HepG2 (cell line): ENCODE measurements around the gene PCDHB11. TPM values are rescaled to one million over a fixed set of nuclear protein-coding genes. Genes with fewer than 3 reads are reported as not detected.

Experiments
- ATAC-seq: fragments of 200-7000 bp; cut with Tn5 transposase; 3 replicates; pipeline ENCODE4 v1.9.1; 2020; ENCODE audit warnings: mild to moderate bottlenecking, moderate library complexity
- BruUV-seq: library from RNA; stranded (reverse); fragments of 400-500 nt; replicated peaks from 2 replicates; lab custom pipeline; 2021; lab: Mats Ljungman, UMichigan
- CTCF ChIA-PET: fragments of 300-600 bp; formaldehyde crosslinking; extraction: SDS; loops from one replicate; lab custom pipeline; 2021; ENCODE audit warnings: low total read pairs, inconsistent platforms, low intra/inter-chr PET ratio; lab: Yijun Ruan, JAX
- POLR2A ChIA-PET: fragments of 350-600 bp; sonication (Branson Sonifier 250); formaldehyde crosslinking; loops from one replicate; lab custom pipeline; 2020; ENCODE audit warnings: antibody characterized with exemption, inconsistent platforms; lab: Yijun Ruan, JAX
- DNase-seq: peaks from one replicate; pipeline ENCODE4 v3.0.0-alpha.2; 2015; ENCODE audit warnings: low spot score
- FAIRE-seq: peaks from 3 replicates; lab custom pipeline; 2011; peaks lifted over from hg19 to GRCh38; lab: Jason Lieb, UNC
- H2AFZ ChIP-seq: one replicate; pipeline ENCODE4 v1.6.1; 2011; ENCODE audit warnings: low read length, inconsistent platforms
- H3K27ac ChIP-seq: fragments of 300-600 bp; 3 replicates; pipeline ENCODE4 v1.8.0; 2011; ENCODE audit warnings: mixed run types, mild to moderate bottlenecking, mixed read lengths, low read length, inconsistent platforms; ENCODE audit not compliant: insufficient read depth; ENCODE audit errors: extremely low read length
- H3K27me3 ChIP-seq, 2 experiments: fragments of 200-600 bp in 1 of 2; 2 replicates in 1 of 2; 3 replicates in 1 of 2; pipeline versions ENCODE4 v1.6.0 to v1.8.0; 2011; ENCODE audit warnings: low read length in 2 of 2, mild to moderate bottlenecking in 2 of 2, moderate library complexity in 2 of 2, inconsistent platforms in 1 of 2; ENCODE audit not compliant: insufficient read depth in 2 of 2, control insufficient read depth in 1 of 2
- H3K36me3 ChIP-seq, 2 experiments: fragments of 200-600 bp in 1 of 2; replicated peaks in 1 of 2; 2 replicates in 1 of 2; 3 replicates in 1 of 2; pipeline versions ENCODE4 v1.5.1 to v1.8.0; 2011; ENCODE audit warnings: low read length in 2 of 2, inconsistent platforms in 1 of 2; ENCODE audit not compliant: insufficient read depth in 2 of 2, control insufficient read depth in 1 of 2
- H3K4me1 ChIP-seq: 2 replicates; pipeline ENCODE4 v1.5.1; 2012; ENCODE audit warnings: low read length, inconsistent platforms; ENCODE audit not compliant: insufficient read depth
- H3K4me2 ChIP-seq: 2 replicates; pipeline ENCODE4 v1.6.0; 2011; ENCODE audit warnings: low read depth, low read length, inconsistent platforms
- H3K4me3 ChIP-seq, 3 experiments: fragments of 200-600 bp in 1 of 3; sonication (generic), shearing (Covaris generic) in 1 of 3; replicated peaks in 1 of 3; 2 replicates each; pipeline ENCODE4 v1.5.1; 2011 to 2016; ENCODE audit warnings: low read length in 3 of 3, inconsistent platforms in 2 of 3, low read depth in 2 of 3, mild to moderate bottlenecking in 2 of 3, control low read depth in 1 of 3, mixed read lengths in 1 of 3; ENCODE audit not compliant: insufficient read depth in 1 of 3
- H3K79me2 ChIP-seq: one replicate; pipeline ENCODE4 v1.6.1; 2011; ENCODE audit warnings: low read length, inconsistent platforms; ENCODE audit not compliant: insufficient read depth
- H3K9ac ChIP-seq: 2 replicates; pipeline ENCODE4 v1.6.0; 2011; ENCODE audit warnings: mild to moderate bottlenecking, low read depth, low read length, inconsistent platforms; ENCODE audit not compliant: insufficient read depth
- H3K9me3 ChIP-seq: 2 replicates; pipeline ENCODE4 v1.5.1; 2012; ENCODE audit warnings: mild to moderate bottlenecking, low read length
- H4K20me1 ChIP-seq: 2 replicates; pipeline ENCODE4 v1.6.0; 2011; ENCODE audit warnings: inconsistent platforms, mild to moderate bottlenecking, low read length, moderate library complexity; ENCODE audit not compliant: insufficient read depth
- ISL2 ChIP-seq: sonication (generic); formaldehyde crosslinking; IDR thresholded peaks from 2 replicates; pipeline ENCODE4 v1.5.0; 2020; ENCODE audit warnings: missing genetic modification reagents
- THAP7 ChIP-seq: sonication (generic); formaldehyde crosslinking; IDR thresholded peaks from 2 replicates; pipeline ENCODE4 v1.8.1; 2023; ENCODE audit warnings: mild to moderate bottlenecking, missing genetic modification reagents
- ZNF101 ChIP-seq: sonication (generic); formaldehyde crosslinking; IDR thresholded peaks from 2 replicates; pipeline ENCODE4 v1.4.0; 2020; ENCODE audit warnings: mild to moderate bottlenecking, low read depth, missing genetic modification reagents, borderline replicate concordance
- WGBS: methylation state at CpG from one replicate; pipeline ENCODE4 v1.1.6; 2017; ENCODE audit warnings: low lambda C conversion rate; 5-methylcytosine and 5-hydroxymethylcytosine counted together
- in situ Hi-C: cut with HindIII; loops from 2 replicates; pipeline ENCODE4 v1.10.0; 2017; ENCODE audit warnings: low pct_unique_long_range_greater_than_20kb; ENCODE audit not compliant: extremely low pct_ligation_motif_present
- intact Hi-C: fragments of 100-400 bp; cut with micrococcal nuclease; formaldehyde crosslinking; loops from one replicate; pipeline ENCODE4 v1.10.0; 2022; ENCODE audit not compliant: unreplicated experiment
- polyA plus RNA-seq, 8 experiments: library from polyadenylated mRNA; depleted of rRNA in 3 of 8; stranded (reverse) in 7 of 8; unstranded in 1 of 8; fragments of >200 nt; fragmentation: Illumina TruSeq in 4 of 8; extraction: Trizol in 4 of 8; gene quantifications; 2 replicates each; pipeline versions ENCODE4 v1.2.1 to v1.2.3, GENCODE V29; 2011 to 2016; ENCODE audit warnings: low read depth in 4 of 8, missing spikeins in 1 of 8, mixed read lengths in 1 of 8; ENCODE audit not compliant: insufficient read depth in 1 of 8
- total RNA-seq, 5 experiments: library from RNA; depleted of rRNA; stranded (reverse); fragments of >200 nt; fragmentation: Illumina TruSeq; extraction: Trizol; gene quantifications; 2 replicates each; pipeline ENCODE4 v1.2.3, GENCODE V29; 2016; ENCODE audit warnings: low read depth in 1 of 5
- TF ChIP-seq, protein P1 (sequence below), 2 experiments: sonication (generic) in 1 of 2; formaldehyde crosslinking in 1 of 2; IDR thresholded peaks; 2 replicates each; pipeline versions ENCODE4 v1.4.0 to v1.6.1; 2018 to 2020; ENCODE audit warnings: missing genetic modification reagents in 2 of 2, borderline replicate concordance in 1 of 2, low read depth in 1 of 2, mild to moderate bottlenecking in 1 of 2, missing biosample characterization in 1 of 2
- TF ChIP-seq, protein P2 (sequence below): sonication (generic); formaldehyde crosslinking; IDR thresholded peaks from 2 replicates; pipeline ENCODE4 v1.5.1; 2020; ENCODE audit warnings: mild to moderate bottlenecking, missing genetic modification reagents, moderate library complexity

Gene PCDHB11
- total and polyA plus RNA-seq, 2 of the 13 experiments (the other 11 are each of a cell fraction or from before 2014, with no cell fraction given) = 0.07 TPM; not detected in 1

DNA sequence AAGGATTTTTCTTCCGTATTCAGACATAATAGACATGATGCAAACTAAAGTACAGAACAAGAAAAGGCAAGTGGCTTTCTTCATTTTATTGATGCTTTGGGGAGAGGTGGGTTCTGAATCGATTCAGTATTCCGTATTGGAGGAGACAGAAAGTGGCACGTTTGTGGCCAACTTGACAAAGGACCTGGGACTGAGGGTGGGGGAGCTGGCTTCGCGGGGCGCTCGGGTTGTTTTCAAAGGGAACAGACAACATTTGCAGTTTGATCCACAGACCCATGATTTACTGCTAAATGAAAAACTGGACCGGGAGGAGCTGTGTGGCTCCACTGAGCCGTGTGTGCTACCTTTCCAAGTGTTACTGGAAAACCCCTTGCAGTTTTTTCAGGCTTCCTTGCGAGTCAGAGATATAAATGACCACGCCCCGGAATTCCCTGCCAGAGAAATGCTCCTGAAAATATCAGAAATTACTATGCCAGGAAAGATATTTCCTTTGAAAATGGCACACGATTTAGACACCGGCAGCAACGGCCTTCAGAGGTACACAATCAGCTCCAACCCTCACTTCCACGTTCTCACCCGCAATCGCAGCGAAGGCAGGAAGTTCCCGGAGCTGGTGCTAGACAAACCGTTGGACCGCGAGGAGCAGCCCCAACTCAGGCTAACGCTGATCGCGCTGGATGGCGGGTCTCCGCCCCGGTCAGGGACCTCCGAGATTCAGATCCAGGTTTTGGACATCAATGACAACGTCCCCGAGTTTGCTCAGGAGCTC is 49.0 kb upstream of the PCDHB11 start:
- no peak overlapping the region for H3K9ac ChIP-seq
- no peak overlapping the region for H3K27ac ChIP-seq
- peaks cover 0 to 10% of the 10 kb centered on the region in 2 experiments; a peak in 1 of 5 replicates for H3K27me3 ChIP-seq
- ChIA-PET POLR2A (no interaction called here), CTCF (interaction anchor here (1.2 kb wide), 1 partner anchor 414 kb away, joined by 3 read pairs; no protein-coding TSS in a partner anchor)
- peak overlapping the region in 2 of 3 experiments; percentile 18 to 47; a peak in 2 of 6 replicates for H3K4me3 ChIP-seq
- intact Hi-C loops (loop anchor here (2.0 kb wide), 1 partner anchor 66 kb away; no protein-coding TSS in a partner anchor), in situ Hi-C loops (no loop called here)
- peaks cover 7% of the 10 kb centered on the region; the same call in 1 of the 2 replicates for H3K4me1 ChIP-seq
- BruUV-seq = no TSS peak
- 32% methylated on average over 20 of the region's 33 CpGs for WGBS
- TF ChIP-seq, protein P1, sequence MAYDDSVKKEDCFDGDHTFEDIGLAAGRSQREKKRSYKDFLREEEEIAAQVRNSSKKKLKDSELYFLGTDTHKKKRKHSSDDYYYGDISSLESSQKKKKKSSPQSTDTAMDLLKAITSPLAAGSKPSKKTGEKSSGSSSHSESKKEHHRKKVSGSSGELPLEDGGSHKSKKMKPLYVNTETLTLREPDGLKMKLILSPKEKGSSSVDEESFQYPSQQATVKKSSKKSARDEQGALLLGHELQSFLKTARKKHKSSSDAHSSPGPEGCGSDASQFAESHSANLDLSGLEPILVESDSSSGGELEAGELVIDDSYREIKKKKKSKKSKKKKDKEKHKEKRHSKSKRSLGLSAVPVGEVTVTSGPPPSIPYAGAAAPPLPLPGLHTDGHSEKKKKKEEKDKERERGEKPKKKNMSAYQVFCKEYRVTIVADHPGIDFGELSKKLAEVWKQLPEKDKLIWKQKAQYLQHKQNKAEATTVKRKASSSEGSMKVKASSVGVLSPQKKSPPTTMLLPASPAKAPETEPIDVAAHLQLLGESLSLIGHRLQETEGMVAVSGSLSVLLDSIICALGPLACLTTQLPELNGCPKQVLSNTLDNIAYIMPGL (CRISPR knock-in tag; IDR thresholded peaks at IDR 0.05; ENCODE audit: borderline replicate concordance in 1 of 2, low read depth in 1 of 2) = peak in 1 of 2 experiments; percentile 9; a peak in 1 of 4 replicates
- TF ChIP-seq THAP7 (CRISPR knock-in tag) (no peak), ZNF101 (no peak), ISL2 (0 out of 2 replicates have a peak, but pooled peaks have one; percentile 9)
- TF ChIP-seq, protein P2, sequence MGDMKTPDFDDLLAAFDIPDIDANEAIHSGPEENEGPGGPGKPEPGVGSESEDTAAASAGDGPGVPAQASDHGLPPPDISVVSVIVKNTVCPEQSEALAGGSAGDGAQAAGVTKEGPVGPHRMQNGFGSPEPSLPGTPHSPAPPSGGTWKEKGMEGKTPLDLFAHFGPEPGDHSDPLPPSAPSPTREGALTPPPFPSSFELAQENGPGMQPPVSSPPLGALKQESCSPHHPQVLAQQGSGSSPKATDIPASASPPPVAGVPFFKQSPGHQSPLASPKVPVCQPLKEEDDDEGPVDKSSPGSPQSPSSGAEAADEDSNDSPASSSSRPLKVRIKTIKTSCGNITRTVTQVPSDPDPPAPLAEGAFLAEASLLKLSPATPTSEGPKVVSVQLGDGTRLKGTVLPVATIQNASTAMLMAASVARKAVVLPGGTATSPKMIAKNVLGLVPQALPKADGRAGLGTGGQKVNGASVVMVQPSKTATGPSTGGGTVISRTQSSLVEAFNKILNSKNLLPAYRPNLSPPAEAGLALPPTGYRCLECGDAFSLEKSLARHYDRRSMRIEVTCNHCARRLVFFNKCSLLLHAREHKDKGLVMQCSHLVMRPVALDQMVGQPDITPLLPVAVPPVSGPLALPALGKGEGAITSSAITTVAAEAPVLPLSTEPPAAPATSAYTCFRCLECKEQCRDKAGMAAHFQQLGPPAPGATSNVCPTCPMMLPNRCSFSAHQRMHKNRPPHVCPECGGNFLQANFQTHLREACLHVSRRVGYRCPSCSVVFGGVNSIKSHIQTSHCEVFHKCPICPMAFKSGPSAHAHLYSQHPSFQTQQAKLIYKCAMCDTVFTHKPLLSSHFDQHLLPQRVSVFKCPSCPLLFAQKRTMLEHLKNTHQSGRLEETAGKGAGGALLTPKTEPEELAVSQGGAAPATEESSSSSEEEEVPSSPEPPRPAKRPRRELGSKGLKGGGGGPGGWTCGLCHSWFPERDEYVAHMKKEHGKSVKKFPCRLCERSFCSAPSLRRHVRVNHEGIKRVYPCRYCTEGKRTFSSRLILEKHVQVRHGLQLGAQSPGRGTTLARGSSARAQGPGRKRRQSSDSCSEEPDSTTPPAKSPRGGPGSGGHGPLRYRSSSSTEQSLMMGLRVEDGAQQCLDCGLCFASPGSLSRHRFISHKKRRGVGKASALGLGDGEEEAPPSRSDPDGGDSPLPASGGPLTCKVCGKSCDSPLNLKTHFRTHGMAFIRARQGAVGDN = peak; percentile 23; the same call in 1 of the 2 replicates
- DNase-seq (no peak), FAIRE-seq (no peak), ATAC-seq (peak; percentile 67)
- no peaks in the 10 kb centered on the region for H3K36me3 ChIP-seq
- H3K4me2 ChIP-seq = peak overlapping the region; percentile 67
- H3K9me3 ChIP-seq = no peaks in the 10 kb centered on the region
- H3K79me2 ChIP-seq = no peaks in the 10 kb centered on the region
- peak overlapping the region; percentile 64 for H2AFZ ChIP-seq
- H4K20me1 ChIP-seq = no peaks in the 10 kb centered on the region
